Activated CD4-positive, alpha-beta T cell treated with anti-CD3 and anti-CD28 coated beads for 36 hours (primary cell): ENCODE measurements around the gene ZNF280A. TPM values are rescaled to one million over a fixed set of nuclear protein-coding genes. Genes with fewer than 3 reads are reported as not detected.

ENCODE experiments used
- ATAC-seq: fragments of 200-7000 bp; cut with Tn5 transposase; one replicate; pipeline ENCODE4 v1.10.0; 2021; ENCODE audit warnings: mild to moderate bottlenecking, moderate library complexity
- CTCF ChIA-PET: fragments of 350-600 bp; sonication (Branson Sonifier 250); formaldehyde crosslinking; loops from one replicate; lab custom pipeline; 2021; ENCODE audit warnings: antibody characterized with exemption; lab: Charles Lee
- POLR2A ChIA-PET: fragments of 350-600 bp; sonication (Branson Sonifier 250); formaldehyde crosslinking; loops from one replicate; lab custom pipeline; 2021; ENCODE audit warnings: antibody characterized with exemption, inconsistent platforms; lab: Charles Lee
- DNase-seq: peaks from one replicate; pipeline ENCODE4 v3.0.0-alpha.2; 2020
- H3K27ac Mint-ChIP-seq: one replicate; pipeline ENCODE4 v1.8.0; 2021; ENCODE audit warnings: mixed read lengths
- H3K27me3 Mint-ChIP-seq: one replicate; pipeline ENCODE4 v1.8.0; 2021; ENCODE audit warnings: mixed read lengths
- H3K36me3 Mint-ChIP-seq: one replicate; pipeline ENCODE4 v1.8.0; 2021; ENCODE audit warnings: low read depth, mixed read lengths
- H3K4me1 Mint-ChIP-seq: one replicate; pipeline ENCODE4 v1.8.0; 2021; ENCODE audit warnings: mixed read lengths
- H3K4me3 Mint-ChIP-seq: one replicate; pipeline ENCODE4 v1.8.0; 2021; ENCODE audit warnings: mild to moderate bottlenecking, moderate library complexity, mixed read lengths
- H3K9me3 Mint-ChIP-seq: one replicate; pipeline ENCODE4 v1.8.0; 2021; ENCODE audit warnings: low read depth, mixed read lengths
- intact Hi-C, 2 experiments: fragments of 100-400 bp; cut with DNase I in 1 of 2; cut with micrococcal nuclease in 1 of 2; formaldehyde crosslinking; loops; one replicate each; pipeline versions ENCODE4 v1.14.2 to v1.15.1; 2022 to 2024; cut with DNase I, micrococcal nuclease
- total RNA-seq, 2 experiments: library from RNA; stranded (reverse); gene quantifications; one replicate each; pipeline ENCODE4 v1.2.3, GENCODE V29; 2021

Gene ZNF280A
- total RNA-seq, 2 experiments from 2014 or later, result not detected

DNA sequence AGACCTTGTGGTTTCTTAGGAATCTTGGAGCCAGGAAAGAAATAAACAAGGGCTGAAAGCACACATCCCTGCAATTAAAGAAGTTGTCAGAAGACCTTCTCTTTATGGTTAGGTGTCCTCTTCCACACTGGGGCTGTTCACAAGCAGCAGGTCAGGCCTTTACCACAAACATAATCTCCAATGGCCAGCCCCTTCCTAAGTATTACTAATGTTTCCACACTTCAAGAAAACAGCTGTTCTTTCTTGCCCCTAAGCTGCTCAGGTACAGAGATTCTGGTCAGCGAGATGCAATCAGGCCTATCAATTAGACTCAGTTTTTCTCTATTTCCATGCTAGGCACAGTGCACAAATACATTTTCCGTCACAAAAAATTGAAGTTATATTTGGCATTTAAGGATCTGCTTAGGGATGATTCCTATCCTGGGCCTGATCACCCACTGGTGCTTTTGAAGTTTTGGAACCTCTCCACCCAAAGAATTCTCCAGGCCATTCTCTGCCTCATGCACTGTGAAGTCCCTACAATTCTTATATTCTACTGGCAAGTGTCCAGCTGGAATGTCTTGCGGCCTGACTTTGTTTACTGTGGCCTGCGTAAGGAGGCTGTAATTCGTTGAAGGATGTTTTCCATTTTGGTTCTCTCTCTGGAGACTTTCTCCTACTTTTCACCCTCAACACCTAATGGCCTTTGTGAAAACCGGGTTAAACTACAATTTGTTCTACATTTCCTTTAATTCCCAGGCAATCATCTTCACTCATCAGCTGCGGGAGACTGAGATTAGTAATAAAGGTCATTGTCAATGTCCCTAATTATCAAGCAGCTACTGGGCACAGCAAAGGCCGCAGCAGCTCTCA lies 33.9 kb upstream of the ZNF280A start:
- ChIA-PET POLR2A (no interaction called here), CTCF (interaction anchor here (0.7 to 1.5 kb wide), 5 partner anchors 21 to 550 kb away, joined by 3 to 8 read pairs (median 3); no protein-coding TSS in a partner anchor)
- Mint-ChIP-seq H3K27ac (no peak overlapping the region), H3K4me3 (no peak overlapping the region), H3K9me3 (no peaks in the 10 kb centered on the region), H3K27me3 (no peaks in the 10 kb centered on the region), H3K36me3 (no peaks in the 10 kb centered on the region), H3K4me1 (peaks cover 1% of the 10 kb centered on the region)
- intact Hi-C loops, result loop anchor here in 1 of 2 experiments (10.0 kb wide), 1 partner anchor 89 kb away; no protein-coding TSS in a partner anchor
- no peak for DNase-seq
- no peak for ATAC-seq

DNA sequence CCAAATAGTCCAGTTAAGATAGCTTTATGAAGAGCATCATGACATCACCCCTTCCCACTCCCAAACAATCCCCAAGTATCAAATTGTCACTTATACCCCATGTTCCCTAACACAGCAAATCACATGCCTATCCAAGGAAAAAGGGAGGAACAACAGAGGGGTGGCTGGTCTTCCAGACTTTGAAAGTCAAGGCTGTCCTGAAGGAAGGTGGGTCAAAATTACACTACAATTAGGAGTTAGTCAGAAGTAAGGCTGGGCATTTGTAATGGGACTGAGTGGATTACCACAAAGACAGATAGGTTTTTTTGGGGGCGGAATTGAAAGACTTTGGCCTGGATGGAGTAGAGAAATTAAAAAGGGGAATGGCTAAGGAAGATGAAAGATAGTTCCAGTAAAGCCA lies 33.1 kb upstream of the ZNF280A start:
- no peaks in the 10 kb centered on the region for H3K27me3 Mint-ChIP-seq
- no peak overlapping the region for H3K4me3 Mint-ChIP-seq
- no peaks in the 10 kb centered on the region for H3K36me3 Mint-ChIP-seq
- POLR2A ChIA-PET, result no interaction called here
- CTCF ChIA-PET, result interaction anchor here (0.8 kb wide), 1 partner anchor 342 kb away, joined by 5 read pairs; no protein-coding TSS in a partner anchor
- intact Hi-C loops, result loop anchor here in 1 of 2 experiments (10.0 kb wide), 1 partner anchor 88 kb away; no protein-coding TSS in a partner anchor
- DNase-seq, result no peak
- H3K9me3 Mint-ChIP-seq, result no peaks in the 10 kb centered on the region
- ATAC-seq, result no peak
- H3K27ac Mint-ChIP-seq, result no peak overlapping the region
- no peaks in the 10 kb centered on the region for H3K4me1 Mint-ChIP-seq

DNA sequence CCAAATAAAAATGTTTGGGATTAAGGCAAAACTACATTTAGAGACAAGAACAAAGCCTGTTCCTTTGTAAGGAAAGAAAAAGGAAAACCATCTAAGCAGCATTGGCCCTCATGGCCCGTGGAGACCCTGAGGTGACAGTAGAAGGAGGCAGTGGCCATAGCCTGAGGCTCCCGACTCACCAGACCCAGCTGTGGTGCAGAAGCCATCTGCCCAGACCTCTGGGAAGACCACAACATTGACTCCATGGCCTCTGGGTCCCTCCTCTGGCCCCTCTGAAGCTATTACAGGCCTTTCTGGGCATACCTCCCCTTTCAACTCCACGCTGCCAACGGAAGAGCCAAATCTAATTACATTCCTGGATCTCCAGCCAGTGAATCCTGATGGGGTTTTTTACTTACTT lies 32.6 kb upstream of the ZNF280A start:
- CTCF ChIA-PET, result interaction anchor here (0.8 kb wide), 1 partner anchor 342 kb away, joined by 5 read pairs; no protein-coding TSS in a partner anchor
- intact Hi-C loops, result loop anchor here in 1 of 2 experiments (10.0 kb wide), 1 partner anchor 88 kb away; no protein-coding TSS in a partner anchor

DNA sequence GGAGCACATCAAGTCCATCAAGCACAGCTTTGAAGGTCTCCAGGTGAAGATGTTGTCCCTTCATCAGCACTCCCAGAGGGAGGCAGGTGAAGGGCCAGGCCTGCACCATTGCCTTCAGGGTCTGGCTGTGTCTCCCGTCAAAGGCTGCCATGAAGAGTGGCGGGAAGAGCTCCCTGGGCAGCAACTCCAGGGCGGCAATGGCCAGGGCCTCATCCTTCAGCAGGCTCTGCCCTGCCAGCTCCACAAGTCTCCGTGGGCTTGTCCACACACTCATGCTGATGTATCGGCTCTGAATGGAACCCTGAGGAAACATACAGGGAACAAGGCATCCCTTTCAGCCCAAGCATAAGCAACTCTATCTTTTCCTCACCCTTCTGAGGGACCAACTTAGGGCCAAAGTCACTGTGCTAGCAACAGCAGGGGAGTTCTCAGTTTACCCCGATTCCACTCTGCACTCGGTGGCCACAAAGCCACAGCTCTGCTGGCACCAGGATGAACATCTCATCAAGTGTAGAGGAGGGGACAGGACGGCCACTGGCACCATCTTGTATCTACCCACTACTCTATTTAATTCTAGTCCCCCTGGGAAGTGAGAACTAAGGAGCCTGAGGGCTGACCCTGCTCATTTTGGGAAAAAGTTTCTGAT lies 30.8 kb upstream of the ZNF280A start:
- H3K27me3 Mint-ChIP-seq, result no peaks in the 10 kb centered on the region
- CTCF ChIA-PET, result interaction anchor here (1.1 to 1.4 kb wide), 2 partner anchors 9 to 37 kb away, joined by 3 to 5 read pairs; partner anchors contain the start of gene PRAME
- intact Hi-C loops, result loop anchor here in 1 of 2 experiments (10.0 kb wide), 1 partner anchor 86 kb away; no protein-coding TSS in a partner anchor

More for the DNA sequence above, 32.6 kb upstream of the ZNF280A start:
- POLR2A ChIA-PET, result no interaction called here
- no peaks in the 10 kb centered on the region for H3K36me3 Mint-ChIP-seq
- no peaks in the 10 kb centered on the region for H3K27me3 Mint-ChIP-seq
- H3K27ac Mint-ChIP-seq, result no peak overlapping the region
- no peak for ATAC-seq
- H3K4me3 Mint-ChIP-seq, result no peak overlapping the region
- no peaks in the 10 kb centered on the region for H3K4me1 Mint-ChIP-seq
- no peaks in the 10 kb centered on the region for H3K9me3 Mint-ChIP-seq
- DNase-seq, result no peak

DNA sequence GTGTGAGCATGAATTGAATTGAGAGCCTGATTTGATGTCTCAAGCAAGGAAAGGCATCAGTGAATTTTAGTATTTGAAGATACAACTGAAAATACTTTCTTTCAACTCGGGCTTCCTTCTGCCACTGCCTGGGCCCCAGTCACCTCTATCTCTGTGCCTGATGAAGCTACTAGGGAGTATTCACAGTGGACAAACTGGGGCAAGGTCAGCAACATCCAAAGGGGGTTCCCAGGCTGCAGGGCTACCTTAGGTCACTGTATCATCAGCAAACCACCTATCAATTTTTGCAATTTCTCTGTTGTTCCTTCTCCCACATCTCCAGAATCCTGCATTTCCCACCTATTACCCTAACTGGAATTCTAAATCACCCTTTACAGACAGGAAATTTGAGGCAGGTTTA lies 28.8 kb upstream of the ZNF280A start:
- ATAC-seq, result no peak
- CTCF ChIA-PET, result interaction anchor here (1.0 to 1.1 kb wide), 2 partner anchors 37 to 43 kb away, joined by 3 to 4 read pairs; no protein-coding TSS in a partner anchor
- H3K27ac Mint-ChIP-seq, result no peak overlapping the region
- POLR2A ChIA-PET, result no interaction called here
- no peaks in the 10 kb centered on the region for H3K9me3 Mint-ChIP-seq
- H3K27me3 Mint-ChIP-seq, result no peaks in the 10 kb centered on the region
- intact Hi-C loops, result no loop called here
- no peak overlapping the region for H3K4me3 Mint-ChIP-seq
- H3K4me1 Mint-ChIP-seq, result no peaks in the 10 kb centered on the region
- H3K36me3 Mint-ChIP-seq, result no peaks in the 10 kb centered on the region
- no peak for DNase-seq

More for the DNA sequence above, 30.8 kb upstream of the ZNF280A start:
- DNase-seq, result no peak
- no peak for ATAC-seq
- H3K27ac Mint-ChIP-seq, result no peak overlapping the region
- POLR2A ChIA-PET, result no interaction called here
- no peaks in the 10 kb centered on the region for H3K9me3 Mint-ChIP-seq
- no peaks in the 10 kb centered on the region for H3K4me1 Mint-ChIP-seq
- H3K4me3 Mint-ChIP-seq, result no peak overlapping the region
- no peaks in the 10 kb centered on the region for H3K36me3 Mint-ChIP-seq

DNA sequence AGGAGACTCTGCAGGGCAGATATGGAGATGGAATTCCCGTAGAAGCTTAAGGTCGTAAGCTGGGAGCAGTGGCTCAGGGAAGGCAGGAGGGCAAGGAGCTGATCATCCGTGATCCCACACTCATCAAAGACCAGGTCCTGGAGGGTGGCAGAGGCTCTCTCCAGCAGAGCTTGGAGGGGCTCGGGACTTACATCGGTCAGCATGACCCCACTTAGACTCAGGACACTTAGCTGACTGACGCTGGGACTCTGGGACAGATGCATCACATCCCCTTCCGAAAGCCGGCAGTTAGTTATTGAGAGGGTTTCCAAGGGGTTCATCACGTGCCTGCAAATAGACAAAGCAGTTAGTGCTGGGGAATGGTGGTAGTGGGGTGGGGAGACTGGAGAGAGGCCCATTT lies 28.2 kb upstream of the ZNF280A start:
- intact Hi-C loops, result no loop called here
- H3K27me3 Mint-ChIP-seq, result no peaks in the 10 kb centered on the region
- ChIA-PET CTCF (interaction anchor here (1.1 kb wide), 1 partner anchor 38 kb away, joined by 3 read pairs; no protein-coding TSS in a partner anchor), POLR2A (no interaction called here)
- no peaks in the 10 kb centered on the region for H3K36me3 Mint-ChIP-seq
- H3K27ac Mint-ChIP-seq, result no peak overlapping the region
- no peaks in the 10 kb centered on the region for H3K4me1 Mint-ChIP-seq
- no peaks in the 10 kb centered on the region for H3K9me3 Mint-ChIP-seq
- no peak overlapping the region for H3K4me3 Mint-ChIP-seq
- no peak for DNase-seq
- ATAC-seq, result no peak

DNA sequence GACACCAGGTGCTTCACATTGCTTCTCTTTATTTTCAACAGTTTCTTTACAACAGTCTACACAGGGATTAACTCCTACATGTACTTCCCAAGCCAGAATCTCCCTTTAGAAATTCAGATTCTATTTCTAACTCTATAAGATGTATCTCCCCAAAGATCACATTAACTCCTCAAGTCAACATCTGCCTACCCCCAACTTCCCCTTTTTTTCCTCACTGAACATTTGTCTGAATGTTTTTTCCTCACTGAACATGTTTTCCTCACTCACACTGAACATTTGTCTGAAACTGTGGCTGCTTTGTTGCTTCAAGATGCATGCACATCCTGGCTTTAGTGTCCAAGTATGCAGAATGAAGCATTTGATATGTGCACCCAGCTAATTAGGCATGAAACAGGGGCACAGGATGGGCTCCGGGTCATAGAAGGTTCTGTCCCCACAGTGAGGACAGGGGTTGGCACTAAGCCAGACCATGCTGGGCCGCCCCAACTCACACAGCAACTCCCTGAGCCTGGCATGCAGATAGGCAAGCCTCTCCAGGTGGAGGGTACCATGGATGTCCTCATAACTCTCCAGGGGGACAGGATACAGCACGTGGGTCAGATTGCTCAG lies 27.7 kb upstream of the ZNF280A start:
- POLR2A ChIA-PET, result no interaction called here
- CTCF ChIA-PET, result interaction anchor here (1.1 kb wide), 1 partner anchor 38 kb away, joined by 3 read pairs; no protein-coding TSS in a partner anchor
- Mint-ChIP-seq H3K9me3 (no peaks in the 10 kb centered on the region), H3K4me1 (no peaks in the 10 kb centered on the region), H3K4me3 (no peak overlapping the region), H3K27ac (no peak overlapping the region), H3K27me3 (no peaks in the 10 kb centered on the region), H3K36me3 (no peaks in the 10 kb centered on the region)
- no peak for ATAC-seq
- intact Hi-C loops, result no loop called here
- no peak for DNase-seq

DNA sequence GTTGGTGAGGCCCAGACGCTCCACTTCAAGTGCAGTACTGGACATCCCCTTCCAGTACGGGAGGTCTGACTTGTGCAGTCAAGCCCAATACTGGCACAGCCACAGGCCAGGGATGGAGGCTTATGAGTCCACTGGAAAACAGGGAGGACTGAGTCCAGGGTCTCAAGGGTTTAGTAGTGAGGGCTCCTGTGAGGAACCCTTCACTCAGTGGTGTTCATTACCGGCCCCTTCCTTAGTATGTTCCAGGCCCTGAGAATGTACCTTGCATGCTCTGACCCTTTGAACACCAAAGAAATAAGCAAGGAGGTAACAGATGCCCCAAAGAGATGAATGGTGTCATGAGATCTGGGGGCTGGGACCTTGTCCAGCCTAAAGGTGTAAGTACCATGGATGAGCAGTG lies 27.2 kb upstream of the ZNF280A start:
- ChIA-PET CTCF (no interaction called here), POLR2A (no interaction called here)
- H3K27ac Mint-ChIP-seq, result no peak overlapping the region
- DNase-seq, result no peak
- intact Hi-C loops, result no loop called here
- no peaks in the 10 kb centered on the region for H3K27me3 Mint-ChIP-seq
- no peaks in the 10 kb centered on the region for H3K4me1 Mint-ChIP-seq
- no peak overlapping the region for H3K4me3 Mint-ChIP-seq
- no peaks in the 10 kb centered on the region for H3K36me3 Mint-ChIP-seq
- ATAC-seq, result no peak
- no peaks in the 10 kb centered on the region for H3K9me3 Mint-ChIP-seq

DNA sequence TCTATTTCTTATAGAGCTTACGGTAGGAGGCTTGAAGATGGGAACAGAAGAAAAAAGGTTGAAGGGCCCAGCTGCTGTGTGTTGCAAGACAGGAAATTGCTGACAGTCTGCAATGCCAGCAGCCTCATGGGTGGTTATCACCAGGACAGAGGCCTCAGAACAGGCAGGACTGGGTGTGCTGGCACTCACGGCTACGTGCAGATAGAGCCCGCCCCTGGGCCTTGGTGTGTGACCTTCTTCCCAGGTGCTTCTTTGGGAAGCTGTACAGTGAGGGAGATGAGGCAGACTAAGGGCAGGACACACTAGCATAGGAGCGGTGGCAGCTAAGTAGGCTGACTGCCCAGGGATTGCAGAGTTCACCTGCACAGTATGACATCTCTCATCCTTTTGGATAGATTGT lies 26.4 kb upstream of the ZNF280A start:
- DNase-seq (no peak), ATAC-seq (no peak)
- Mint-ChIP-seq H3K27ac (no peak overlapping the region), H3K36me3 (no peaks in the 10 kb centered on the region), H3K27me3 (no peaks in the 10 kb centered on the region), H3K9me3 (no peaks in the 10 kb centered on the region), H3K4me1 (no peaks in the 10 kb centered on the region), H3K4me3 (no peak overlapping the region)
- ChIA-PET POLR2A (no interaction called here), CTCF (no interaction called here)
- intact Hi-C loops, result no loop called here

DNA sequence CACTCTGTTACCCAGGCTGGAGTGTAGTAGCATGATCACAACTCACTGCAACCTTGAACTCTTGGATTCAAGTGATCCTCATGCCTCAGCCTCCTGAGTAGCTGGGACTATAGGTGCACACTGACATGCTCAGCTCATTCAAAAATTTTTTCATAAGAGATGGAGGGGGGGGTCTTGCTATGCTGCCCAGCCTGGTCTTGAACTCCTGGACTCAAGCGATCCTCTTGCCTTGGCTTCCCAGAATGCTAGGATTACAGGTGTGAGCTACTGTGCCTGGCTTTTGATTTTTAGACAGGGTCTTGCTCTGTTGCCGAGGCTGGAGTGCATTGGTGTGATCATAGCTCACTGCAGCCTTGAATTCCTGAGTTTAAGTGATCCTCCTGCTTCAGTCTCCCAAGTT lies 25.0 kb upstream of the ZNF280A start:
- no peaks in the 10 kb centered on the region for H3K4me1 Mint-ChIP-seq
- H3K27me3 Mint-ChIP-seq, result peaks cover 2% of the 10 kb centered on the region
- no peaks in the 10 kb centered on the region for H3K36me3 Mint-ChIP-seq
- H3K9me3 Mint-ChIP-seq, result no peaks in the 10 kb centered on the region
- intact Hi-C loops, result no loop called here
- POLR2A ChIA-PET, result no interaction called here
- H3K4me3 Mint-ChIP-seq, result no peak overlapping the region
- H3K27ac Mint-ChIP-seq, result no peak overlapping the region
- ATAC-seq (no peak), DNase-seq (no peak)
- CTCF ChIA-PET, result interaction anchor here (0.7 to 1.1 kb wide), 3 partner anchors 36 to 81 kb away, joined by 3 to 4 read pairs (median 3); no protein-coding TSS in a partner anchor
